Subcutaneous abdominal adipose tissue (tissue), 5 donors: Measurements from ENCODE around the gene NEURL2.
A peak's percentile ranks its signal among the peaks of the same experiment; 100 is the strongest.

Source experiments
- H3K27ac ChIP-seq: one replicate; pipeline ENCODE4 v1.7.0; 2013; ENCODE audit warnings: low read depth, mild to moderate bottlenecking, inconsistent platforms, low read length, moderate library complexity
- H3K27me3 ChIP-seq, 5 donors: one replicate each; pipeline ENCODE4 v1.7.0; 2013; ENCODE audit warnings: low read length in 5 of 5, inconsistent platforms in 1 of 5; ENCODE audit not compliant: control insufficient read depth in 5 of 5, insufficient read depth in 4 of 5
- H3K36me3 ChIP-seq, 5 donors: one replicate each; pipeline ENCODE4 v1.7.0; 2013; ENCODE audit warnings: low read length in 5 of 5; ENCODE audit not compliant: control insufficient read depth in 5 of 5, insufficient read depth in 5 of 5
- H3K4me1 ChIP-seq, 5 donors: one replicate each; pipeline ENCODE4 v1.7.0; 2013; ENCODE audit warnings: low read length in 5 of 5, mild to moderate bottlenecking in 3 of 5, moderate library complexity in 1 of 5; ENCODE audit not compliant: control insufficient read depth in 5 of 5, insufficient read depth in 5 of 5
- H3K4me3 ChIP-seq, 5 donors: one replicate each; pipeline ENCODE4 v1.7.0; 2013; ENCODE audit warnings: low read length in 5 of 5, low read depth in 1 of 5
- H3K9ac ChIP-seq, 5 donors: one replicate each; pipeline ENCODE4 v1.7.0; 2013; ENCODE audit warnings: low read length in 5 of 5, mild to moderate bottlenecking in 4 of 5, moderate library complexity in 3 of 5
- H3K9me3 ChIP-seq, 5 donors: one replicate each; pipeline ENCODE4 v1.7.0; 2013; ENCODE audit warnings: low read length in 5 of 5; ENCODE audit not compliant: control insufficient read depth in 5 of 5
- donor health status: healthy.
- donor health status: healthy.
- donor health status: healthy.
- donor health status: healthy.
- donor health status: healthy.

Gene NEURL2

GRCh38 chr20:45860560-45861220, 30.3 kb downstream of the NEURL2 start:
- no peaks in the 10 kb centered on the region for H3K27me3 ChIP-seq
- no peak overlapping the region for H3K27ac ChIP-seq
- H3K9ac ChIP-seq, result no peak overlapping the region
- H3K9me3 ChIP-seq, result no peaks in the 10 kb centered on the region
- peaks cover 0 to 3% (median 0%) of the 10 kb centered on the region in 5 donors for H3K36me3 ChIP-seq
- peaks cover 0 to 26% (median 23%) of the 10 kb centered on the region in 5 donors for H3K4me1 ChIP-seq
- no peak overlapping the region for H3K4me3 ChIP-seq

GRCh38 chr20:45859916-45860315, 31.1 kb downstream of the NEURL2 start:
- Histone ChIP-seq H3K36me3 (peaks cover 0 to 5% (median under 1%) of the 10 kb centered on the region in 5 donors), H3K4me3 (no peak overlapping the region), H3K4me1 (peaks cover 0 to 32% (median 29%) of the 10 kb centered on the region in 5 donors), H3K27me3 (no peaks in the 10 kb centered on the region), H3K27ac (no peak overlapping the region), H3K9me3 (no peaks in the 10 kb centered on the region), H3K9ac (no peak overlapping the region)

- Histone ChIP-seq H3K4me3 (peak overlapping the region; percentile 89 to 99 (median 97)), H3K27ac (peak overlapping the region; percentile 83), H3K9me3 (no peaks in the 10 kb centered on the region), H3K27me3 (no peaks in the 10 kb centered on the region), H3K36me3 (peaks cover 2 to 20% (median 9%) of the 10 kb centered on the region in 5 donors), H3K4me1 (peaks cover 0 to 38% (median 32%) of the 10 kb centered on the region in 5 donors), H3K9ac (peak overlapping the region; percentile 63 to 91 (median 82))
Observed at GRCh38 chr20:45857882-45858216, 33.2 kb downstream of the NEURL2 start.

- Histone ChIP-seq H3K9me3 (no peaks in the 10 kb centered on the region), H3K4me1 (peaks cover 0 to 38% (median 32%) of the 10 kb centered on the region in 5 donors), H3K4me3 (peak within 1 kb of the TSS; percentile 89 to 99 (median 97)), H3K9ac (peak within 1 kb of the TSS; percentile 68 to 93 (median 87)), H3K27me3 (no peaks in the 10 kb centered on the region), H3K36me3 (peaks cover 4 to 22% (median 9%) of the 10 kb centered on the region in 5 donors), H3K27ac (peak within 1 kb of the TSS; percentile 83)
Observed at GRCh38 chr20:45857114-45857881, 33.7 kb downstream of the NEURL2 start, which contains the start of the genes ACOT8 and ZSWIM3. ACOT8 (minus strand) TSS chr20:45857392; CDS start chr20:45857315, 77 bp downstream. ZSWIM3 (plus strand) TSS chr20:45857614; CDS start chr20:45857826, 212 bp downstream.

- peaks cover 0 to 37% (median 31%) of the 10 kb centered on the region in 5 donors for H3K4me1 ChIP-seq
- H3K27ac ChIP-seq, result no peak overlapping the region
- H3K36me3 ChIP-seq, result peaks cover 5 to 41% (median 18%) of the 10 kb centered on the region in 5 donors
- no peak overlapping the region for H3K9ac ChIP-seq
- H3K4me3 ChIP-seq, result no peak overlapping the region
- H3K27me3 ChIP-seq, result no peaks in the 10 kb centered on the region
- H3K9me3 ChIP-seq, result no peaks in the 10 kb centered on the region
Observed at GRCh38 chr20:45853484-45853883, 37.5 kb downstream of the NEURL2 start.

- Histone ChIP-seq H3K27me3 (no peaks in the 10 kb centered on the region), H3K27ac (no peak overlapping the region), H3K9me3 (no peaks in the 10 kb centered on the region), H3K36me3 (peaks cover 5 to 47% (median 25%) of the 10 kb centered on the region in 5 donors), H3K9ac (no peak overlapping the region), H3K4me3 (no peak overlapping the region), H3K4me1 (peaks cover 0 to 26% (median 22%) of the 10 kb centered on the region in 5 donors)
Observed at GRCh38 chr20:45852326-45852725, 38.7 kb downstream of the NEURL2 start.

GRCh38 chr20:45851501-45851900, 39.5 kb downstream of the NEURL2 start:
- Histone ChIP-seq H3K4me1 (peaks cover 0 to 20% (median 17%) of the 10 kb centered on the region in 5 donors), H3K36me3 (peaks cover 5 to 54% (median 30%) of the 10 kb centered on the region in 5 donors), H3K4me3 (no peak overlapping the region), H3K27ac (no peak overlapping the region), H3K9me3 (no peaks in the 10 kb centered on the region), H3K27me3 (no peaks in the 10 kb centered on the region), H3K9ac (no peak overlapping the region)

GRCh38 chr20:45850926-45851325, 40.1 kb downstream of the NEURL2 start:
- Histone ChIP-seq H3K27me3 (no peaks in the 10 kb centered on the region), H3K4me1 (peaks cover 0 to 14% (median 12%) of the 10 kb centered on the region in 5 donors), H3K36me3 (peaks cover 5 to 58% (median 36%) of the 10 kb centered on the region in 5 donors), H3K27ac (no peak overlapping the region), H3K9ac (no peak overlapping the region), H3K4me3 (no peak overlapping the region), H3K9me3 (no peaks in the 10 kb centered on the region)

GRCh38 chr20:45850238-45850637, 40.8 kb downstream of the NEURL2 start:
- Histone ChIP-seq H3K27me3 (no peaks in the 10 kb centered on the region), H3K9me3 (no peaks in the 10 kb centered on the region), H3K4me1 (peaks cover 0 to 11% (median 10%) of the 10 kb centered on the region in 5 donors), H3K27ac (no peak overlapping the region), H3K36me3 (peaks cover 5 to 63% (median 43%) of the 10 kb centered on the region in 5 donors), H3K9ac (no peak overlapping the region), H3K4me3 (no peak overlapping the region)
